Measurements from ENCODE around the gene CFP.

- TF ChIP-seq, protein P1, sequence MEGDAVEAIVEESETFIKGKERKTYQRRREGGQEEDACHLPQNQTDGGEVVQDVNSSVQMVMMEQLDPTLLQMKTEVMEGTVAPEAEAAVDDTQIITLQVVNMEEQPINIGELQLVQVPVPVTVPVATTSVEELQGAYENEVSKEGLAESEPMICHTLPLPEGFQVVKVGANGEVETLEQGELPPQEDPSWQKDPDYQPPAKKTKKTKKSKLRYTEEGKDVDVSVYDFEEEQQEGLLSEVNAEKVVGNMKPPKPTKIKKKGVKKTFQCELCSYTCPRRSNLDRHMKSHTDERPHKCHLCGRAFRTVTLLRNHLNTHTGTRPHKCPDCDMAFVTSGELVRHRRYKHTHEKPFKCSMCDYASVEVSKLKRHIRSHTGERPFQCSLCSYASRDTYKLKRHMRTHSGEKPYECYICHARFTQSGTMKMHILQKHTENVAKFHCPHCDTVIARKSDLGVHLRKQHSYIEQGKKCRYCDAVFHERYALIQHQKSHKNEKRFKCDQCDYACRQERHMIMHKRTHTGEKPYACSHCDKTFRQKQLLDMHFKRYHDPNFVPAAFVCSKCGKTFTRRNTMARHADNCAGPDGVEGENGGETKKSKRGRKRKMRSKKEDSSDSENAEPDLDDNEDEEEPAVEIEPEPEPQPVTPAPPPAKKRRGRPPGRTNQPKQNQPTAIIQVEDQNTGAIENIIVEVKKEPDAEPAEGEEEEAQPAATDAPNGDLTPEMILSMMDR (IDR thresholded peaks at IDR 0.05) = no peak
- TF ChIP-seq POLR2A (IDR thresholded peaks at IDR 0.05) = no peak
These were observed 38.7 kb downstream of the CFP start for GRCh38 chrX:47590984-47591383.

All from esophagus squamous epithelium (tissue), 4 donors.